H1 (cell line): ENCODE data around the gene ATP5PB. TPM values are rescaled to one million over a fixed set of nuclear protein-coding genes. Genes with fewer than 3 reads are reported as not detected.

Source experiments
- CTCF ChIA-PET: fragments of 300-600 bp; sonication (Branson Sonifier 250); formaldehyde crosslinking; loops from one replicate; lab custom pipeline; 2021; ENCODE audit not compliant: partially characterized antibody; lab: Charles Lee
- POLR2A ChIA-PET: fragments of 300-600 bp; sonication (Branson Sonifier 250); formaldehyde crosslinking; loops from one replicate; lab custom pipeline; 2021; ENCODE audit warnings: inconsistent platforms; ENCODE audit not compliant: partially characterized antibody; lab: Charles Lee
- DNase-seq, 2 experiments: peaks; one replicate each; pipeline versions ENCODE4 v3.0.0 to v3.0.0-alpha.2; 2010 to 2022; ENCODE audit warnings: low spot score in 2 of 2, low read depth in 1 of 2, mixed read lengths in 1 of 2
- FAIRE-seq: peaks from 2 replicates; lab custom pipeline; 2011; peaks lifted over from hg19 to GRCh38; lab: Jason Lieb, UNC
- H2AFZ ChIP-seq: 2 replicates; pipeline ENCODE4 v1.8.1; 2012; ENCODE audit warnings: low read length, inconsistent platforms
- H2AK5ac ChIP-seq: 2 replicates; pipeline ENCODE4 v1.6.1; 2013; ENCODE audit warnings: low read depth, low read length
- H2BK120ac ChIP-seq: replicated peaks from 2 replicates; pipeline ENCODE3; 2013; ENCODE audit warnings: low read depth, low read length, inconsistent platforms
- H2BK12ac ChIP-seq: 2 replicates; pipeline ENCODE4 v1.6.1; 2013; ENCODE audit warnings: low read depth, low read length
- H2BK15ac ChIP-seq: 2 replicates; pipeline ENCODE4 v1.6.1; 2013; ENCODE audit warnings: low read length
- H2BK20ac ChIP-seq: 2 replicates; pipeline ENCODE4 v1.6.1; 2013; ENCODE audit warnings: low read length
- H2BK5ac ChIP-seq: 2 replicates; pipeline ENCODE4 v1.6.1; 2013; ENCODE audit warnings: low read depth, low read length
- H3K14ac ChIP-seq: 2 replicates; pipeline ENCODE4 v1.6.1; 2013; ENCODE audit warnings: inconsistent platforms; ENCODE audit not compliant: insufficient read length
- H3K18ac ChIP-seq: 2 replicates; pipeline ENCODE4 v1.6.1; 2013; ENCODE audit warnings: low read length; ENCODE audit errors: extremely low read depth
- H3K23ac ChIP-seq: 2 replicates; pipeline ENCODE4 v1.6.1; 2013; ENCODE audit warnings: inconsistent platforms; ENCODE audit not compliant: insufficient read length
- H3K23me2 ChIP-seq: 2 replicates; pipeline ENCODE4 v1.6.1; 2013; ENCODE audit warnings: low read depth, low read length
- H3K27ac ChIP-seq: 2 replicates; pipeline ENCODE4 v1.6.1; 2011; ENCODE audit warnings: low read depth, low read length, inconsistent platforms
- H3K27me3 ChIP-seq, 4 experiments: replicated peaks in 1 of 4; 1 replicate in 1 of 4; 2 replicates in 3 of 4; pipeline versions ENCODE4 v1.6.1 to v1.8.1; 2011 to 2013; ENCODE audit warnings: low read length in 3 of 4, mild to moderate bottlenecking in 3 of 4, inconsistent platforms in 2 of 4, mixed read lengths in 2 of 4, moderate library complexity in 1 of 4; ENCODE audit not compliant: control insufficient read depth in 3 of 4, insufficient read depth in 3 of 4; ENCODE audit errors: extremely low read depth in 1 of 4
- H3K36me3 ChIP-seq, 4 experiments: 2 replicates each; pipeline versions ENCODE4 v1.6.1 to v1.8.1; 2011 to 2013; ENCODE audit warnings: mild to moderate bottlenecking in 4 of 4, low read length in 3 of 4, moderate library complexity in 2 of 4, control low read depth in 1 of 4, inconsistent platforms in 1 of 4; ENCODE audit not compliant: insufficient read depth in 4 of 4, control insufficient read depth in 2 of 4
- H3K4ac ChIP-seq: replicated peaks from 2 replicates; pipeline ENCODE3; 2013; ENCODE audit warnings: low read length, low read depth, mixed read lengths, inconsistent platforms; ENCODE audit not compliant: insufficient read length
- H3K4me1 ChIP-seq, 4 experiments: replicated peaks in 1 of 4; 1 replicate in 1 of 4; 2 replicates in 3 of 4; pipeline versions ENCODE4 v1.6.1 to v1.8.1; 2011 to 2013; ENCODE audit warnings: low read length in 3 of 4, inconsistent platforms in 2 of 4, mixed read lengths in 1 of 4; ENCODE audit not compliant: insufficient read depth in 4 of 4, control insufficient read depth in 3 of 4
- H3K4me2 ChIP-seq, 2 experiments: 2 replicates each; pipeline versions ENCODE4 v1.6.1 to v1.8.1; 2011 to 2013; ENCODE audit warnings: low read depth in 2 of 2, low read length in 2 of 2, control low read depth in 1 of 2, inconsistent platforms in 1 of 2, mild to moderate bottlenecking in 1 of 2; ENCODE audit not compliant: insufficient read depth in 1 of 2
- H3K4me3 ChIP-seq, 4 experiments: fragments of 200-600, 300-600 bp in 1 of 4; sonication (generic), shearing (Covaris generic), sonication (Bioruptor Twin) in 1 of 4; 2 replicates each; pipeline versions ENCODE4 v1.5.1 to v1.8.1; 2011 to 2016; ENCODE audit warnings: low read length in 4 of 4, low read depth in 3 of 4, control low read depth in 2 of 4, inconsistent platforms in 2 of 4, mild to moderate bottlenecking in 2 of 4, mixed read lengths in 1 of 4, moderate library complexity in 1 of 4; ENCODE audit not compliant: insufficient read depth in 2 of 4; ENCODE audit errors: extremely low read depth in 1 of 4
- H3K56ac ChIP-seq: replicated peaks from 2 replicates; pipeline ENCODE3; 2013; ENCODE audit warnings: low read depth, mild to moderate bottlenecking, mixed read lengths, low read length, inconsistent platforms; ENCODE audit not compliant: insufficient read length
- H3K79me1 ChIP-seq: 2 replicates; pipeline ENCODE4 v1.6.1; 2013; ENCODE audit warnings: low read depth, low read length, control low read depth
- H3K79me2 ChIP-seq, 2 experiments: 2 replicates each; pipeline versions ENCODE4 v1.6.1 to v1.8.1; 2012 to 2013; ENCODE audit warnings: low read length in 2 of 2, mild to moderate bottlenecking in 2 of 2, inconsistent platforms in 1 of 2; ENCODE audit not compliant: insufficient read depth in 2 of 2, control insufficient read depth in 1 of 2
- H3K9ac ChIP-seq, 4 experiments: replicated peaks in 1 of 4; 1 replicate in 1 of 4; 2 replicates in 3 of 4; pipeline versions ENCODE4 v1.6.1 to v1.8.1; 2011 to 2013; ENCODE audit warnings: low read depth in 3 of 4, low read length in 3 of 4, control low read depth in 2 of 4, mild to moderate bottlenecking in 2 of 4, moderate library complexity in 2 of 4, inconsistent platforms in 1 of 4; ENCODE audit errors: extremely low read depth in 1 of 4
- H3K9me3 ChIP-seq, 2 experiments: 2 replicates each; pipeline versions ENCODE4 v1.6.1 to v1.8.1; 2012 to 2013; ENCODE audit warnings: mild to moderate bottlenecking in 2 of 2, moderate library complexity in 2 of 2, control low read depth in 1 of 2, inconsistent platforms in 1 of 2, low read depth in 1 of 2, low read length in 1 of 2, mixed read lengths in 1 of 2; ENCODE audit not compliant: insufficient read depth in 2 of 2
- H4K20me1 ChIP-seq, 2 experiments: replicated peaks in 1 of 2; 2 replicates each; pipeline versions ENCODE3 to v1.8.1; 2011 to 2013; ENCODE audit warnings: inconsistent platforms in 2 of 2, low read length in 2 of 2, mild to moderate bottlenecking in 1 of 2; ENCODE audit not compliant: insufficient read depth in 2 of 2, control insufficient read depth in 1 of 2
- H4K5ac ChIP-seq: 2 replicates; pipeline ENCODE4 v1.6.1; 2013; ENCODE audit warnings: low read length, low read depth, mixed read lengths, inconsistent platforms; ENCODE audit not compliant: insufficient read length
- H4K8ac ChIP-seq: 2 replicates; pipeline ENCODE4 v1.8.0; 2013; ENCODE audit warnings: mild to moderate bottlenecking, moderate library complexity, low read length, inconsistent platforms; ENCODE audit not compliant: insufficient read depth; ENCODE audit errors: extremely low read depth
- H4K91ac ChIP-seq: replicated peaks from 2 replicates; pipeline ENCODE3; 2013; ENCODE audit warnings: low read length, mixed read lengths, inconsistent platforms; ENCODE audit not compliant: insufficient read length
- FOSL1 ChIP-seq: IDR thresholded peaks from 2 replicates; pipeline ENCODE4 v1.6.1; 2011; ENCODE audit warnings: mild to moderate bottlenecking, low read depth, low read length, moderate library complexity; ENCODE audit not compliant: insufficient read depth
- GTF2F1 ChIP-seq: IDR thresholded peaks from 2 replicates; pipeline ENCODE4 v1.6.1; 2012; ENCODE audit warnings: low read depth, low read length, improper control_type of control experiment, borderline replicate concordance
- HDAC2 ChIP-seq, 2 experiments: fragments of 300-600 bp in 1 of 2; sonication (generic) in 1 of 2; IDR thresholded peaks; 2 replicates each; pipeline ENCODE4 v1.6.1; 2011 to 2012; ENCODE audit warnings: low read depth in 2 of 2, low read length in 2 of 2, mild to moderate bottlenecking in 2 of 2, moderate library complexity in 2 of 2, borderline replicate concordance in 1 of 2, inconsistent platforms in 1 of 2
- PHF8 ChIP-seq: fragments of 200-600 bp; sonication (generic); conservative IDR thresholded peaks from 2 replicates; pipeline ENCODE4 v1.7.1; 2012; ENCODE audit warnings: low read depth, mild to moderate bottlenecking, inconsistent platforms, low read length, moderate library complexity
- WGBS, 2 experiments: shearing (Covaris generic) in 1 of 2; methylation state at CpG; one replicate each; pipeline versions ENCODE4 v1.1.6 to v1.1.7; 2013 to 2015; ENCODE audit warnings: low lambda C conversion rate in 2 of 2, mixed read lengths in 2 of 2, inconsistent platforms in 1 of 2, low coverage in 1 of 2, missing lambda C conversion rate in 1 of 2; ENCODE audit not compliant: insufficient replicate concordance in 2 of 2, insufficient coverage in 1 of 2, insufficient read length in 1 of 2; ENCODE audit errors: extremely low coverage in 1 of 2, missing lambda C conversion rate in 1 of 2; 5-methylcytosine and 5-hydroxymethylcytosine counted together
- polyA plus RNA-seq, 7 experiments: library from polyadenylated mRNA; depleted of rRNA in 3 of 7; stranded (reverse) in 5 of 7; unstranded in 2 of 7; fragments of >200 nt in 5 of 7; fragments of 200-250 nt in 2 of 7; gene quantifications; 1 replicate in 5 of 7; 2 replicates in 1 of 7; 4 replicates in 1 of 7; pipeline versions ENCODE4 v1.2.1 to v1.2.3, GENCODE V29; 2011 to 2013; ENCODE audit warnings: missing spikeins in 2 of 7, mixed read lengths in 2 of 7
- total RNA-seq: library from RNA; stranded (reverse); fragmentation: NEBNext Ultra II Directional; extraction: Animal tissue kit (Norgen Biotek cat#: 25700); gene quantifications from 2 replicates; pipeline ENCODE4 v1.2.1, GENCODE V29; 2021

Gene ATP5PB
- total and polyA plus RNA-seq, 2 of the 8 experiments (the other 6 are each of a cell fraction or from before 2014, with no cell fraction given) = 232 to 262 TPM

GRCh38 chr1:111491070-111491469 is 41.8 kb downstream of the ATP5PB start:
- Histone ChIP-seq H3K27ac (no peak overlapping the region), H4K5ac (no peak overlapping the region), H2BK20ac (no peak overlapping the region), H3K23ac (no peak overlapping the region), H3K4me1 (no peaks in the 10 kb centered on the region), H3K18ac (no peak overlapping the region), H3K56ac (no peak overlapping the region), H3K79me2 (no peaks in the 10 kb centered on the region), H3K9ac (no peak overlapping the region), H3K36me3 (no peaks in the 10 kb centered on the region), H4K91ac (no peak overlapping the region), H3K23me2 (no peaks in the 10 kb centered on the region; the same call in 1 of the 2 replicates), H3K27me3 (no peaks in the 10 kb centered on the region), H2BK12ac (no peak overlapping the region), H2BK120ac (no peak overlapping the region), H3K4ac (no peak overlapping the region), H3K79me1 (no peaks in the 10 kb centered on the region), H3K4me3 (no peak overlapping the region), H2BK15ac (no peak overlapping the region), H2AFZ (no peak overlapping the region), H4K20me1 (no peaks in the 10 kb centered on the region), H3K4me2 (no peak overlapping the region), H2AK5ac (no peak overlapping the region), H4K8ac (no peak overlapping the region), H3K9me3 (no peaks in the 10 kb centered on the region), H3K14ac (no peak overlapping the region)
- WGBS, 2 experiments = 98% methylated on average over 7 of the region's 7 CpGs; no CpG with 5 or more reads in 1 of the 2 experiments
- CTCF ChIA-PET = interaction anchor here (0.6 to 1.9 kb wide), 7 partner anchors 13 to 1431 kb away, joined by 3 to 13 read pairs (median 4); no protein-coding TSS in a partner anchor
- POLR2A ChIA-PET = no interaction called here
- FAIRE-seq = no peak
- no peak for DNase-seq
- TF ChIP-seq PHF8 (no peak), HDAC2 (IDR thresholded peaks at IDR 0.05; ENCODE audit: borderline replicate concordance in 1 of 2, low read depth in 2 of 2, low read length in 2 of 2) (no peak), GTF2F1 (no peak), FOSL1 (no peak)
- TF ChIP-seq, all 59 proteins: peak for 0
- H2BK5ac ChIP-seq = no peak overlapping the region
